Activated T-cell treated with anti-CD3 and anti-CD28 coated beads, Interleukin-2, amount 50 U/mL, for 72 hours (primary cell): ENCODE measurements around the gene ABCD3. TPM values are rescaled to one million over a fixed set of nuclear protein-coding genes. Genes with fewer than 3 reads are reported as not detected.

Experiments used
- ATAC-seq, 2 donors: fragments of 150-1000 bp; cut with Tn5 transposase; replicated peaks in 1 of 2; 2 replicates each; pipeline ENCODE4 v1.10.0; 2021; ENCODE audit warnings: moderate library complexity in 2 of 2, mild to moderate bottlenecking in 1 of 2
- DNase-seq, 2 donors: peaks; one replicate each; pipeline ENCODE4 v3.0.0; 2021 to 2022; ENCODE audit warnings: mixed read lengths in 1 of 2
- H3K27ac Mint-ChIP-seq: one replicate; pipeline ENCODE4 v1.8.0; 2022; ENCODE audit warnings: mild to moderate bottlenecking, moderate library complexity, mixed read lengths
- H3K27me3 Mint-ChIP-seq: one replicate; pipeline ENCODE4 v1.8.0; 2022; ENCODE audit warnings: low read depth, mixed read lengths
- H3K36me3 Mint-ChIP-seq, 2 donors: one replicate each; pipeline ENCODE4 v1.8.0; 2022; ENCODE audit warnings: mixed read lengths in 2 of 2, mild to moderate bottlenecking in 1 of 2; ENCODE audit not compliant: insufficient read depth in 2 of 2
- H3K4me1 Mint-ChIP-seq: one replicate; pipeline ENCODE4 v1.8.0; 2022; ENCODE audit warnings: low read depth, mixed read lengths
- H3K4me3 Mint-ChIP-seq, 2 donors: one replicate each; pipeline ENCODE4 v1.8.0; 2022; ENCODE audit warnings: mild to moderate bottlenecking in 2 of 2, mixed read lengths in 2 of 2, moderate library complexity in 2 of 2
- H3K9me3 Mint-ChIP-seq, 2 donors: one replicate each; pipeline ENCODE4 v1.8.0; 2022; ENCODE audit warnings: mixed read lengths in 2 of 2
- total RNA-seq, 2 donors: library from RNA; stranded (reverse); gene quantifications; one replicate each; pipeline ENCODE4 v1.2.3, GENCODE V29; 2022

The ABCD3 gene
- total RNA-seq, 2 donors from 2014 or later: 38.0 to 55.3 TPM

DNA sequence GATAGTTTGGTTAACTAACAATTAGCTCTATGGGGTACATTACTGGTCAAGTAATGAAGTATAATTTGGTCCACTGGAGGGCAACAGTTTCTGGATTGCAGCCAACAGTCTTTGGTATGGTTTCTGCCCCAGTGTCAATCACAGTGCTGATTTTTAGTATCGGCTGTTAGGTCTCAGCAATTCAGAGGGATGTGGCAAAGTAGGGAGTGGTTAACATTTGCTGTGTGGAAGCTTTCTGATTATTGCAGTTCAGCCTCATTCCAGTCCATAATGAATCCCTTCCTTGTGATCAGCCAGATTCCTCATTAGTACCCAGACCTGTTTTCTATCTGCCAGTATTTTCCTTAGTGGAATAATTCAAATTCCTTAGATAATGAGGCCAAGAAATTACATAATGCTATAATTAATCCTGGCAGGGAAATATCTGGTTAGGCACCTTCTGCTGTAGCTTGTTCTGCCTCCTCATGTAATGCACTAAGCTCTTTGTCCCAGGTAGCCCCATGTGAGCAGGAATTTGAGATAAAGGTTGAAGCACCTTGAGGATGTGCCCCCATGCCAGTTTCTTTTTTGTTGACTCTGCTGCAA, 109.3 kb downstream of the ABCD3 start:
- Mint-ChIP-seq H3K27ac (no peak overlapping the region), H3K36me3 (no peaks in the 10 kb centered on the region), H3K27me3 (no peaks in the 10 kb centered on the region), H3K4me1 (no peaks in the 10 kb centered on the region), H3K4me3 (no peak overlapping the region), H3K9me3 (no peaks in the 10 kb centered on the region)
- ATAC-seq: no peak
- no peak for DNase-seq

DNA sequence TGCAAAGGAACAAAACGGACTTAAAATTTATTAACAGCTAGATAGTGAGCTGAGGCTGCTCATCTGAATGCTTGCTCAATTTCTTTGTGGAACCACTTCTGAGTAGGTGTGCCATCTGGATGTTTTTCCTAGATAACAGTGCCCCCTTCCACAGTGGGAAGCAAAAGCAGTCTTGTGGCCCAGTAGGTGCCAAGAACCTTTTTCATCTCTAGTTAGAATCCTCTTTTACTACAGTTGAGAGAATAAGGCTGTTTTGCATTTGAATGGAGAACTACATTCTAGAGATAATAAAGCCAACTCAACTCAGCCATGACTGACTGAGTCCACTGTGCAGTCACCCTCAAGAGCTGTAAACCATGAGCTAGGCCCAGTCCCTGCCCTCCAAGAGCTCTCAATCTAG, 110.1 kb downstream of the ABCD3 start:
- no peak overlapping the region for H3K4me3 Mint-ChIP-seq
- no peak for DNase-seq
- H3K27me3 Mint-ChIP-seq: no peaks in the 10 kb centered on the region
- H3K9me3 Mint-ChIP-seq: no peaks in the 10 kb centered on the region
- H3K4me1 Mint-ChIP-seq: no peaks in the 10 kb centered on the region
- H3K36me3 Mint-ChIP-seq: no peaks in the 10 kb centered on the region
- no peak for ATAC-seq
- H3K27ac Mint-ChIP-seq: no peak overlapping the region

DNA sequence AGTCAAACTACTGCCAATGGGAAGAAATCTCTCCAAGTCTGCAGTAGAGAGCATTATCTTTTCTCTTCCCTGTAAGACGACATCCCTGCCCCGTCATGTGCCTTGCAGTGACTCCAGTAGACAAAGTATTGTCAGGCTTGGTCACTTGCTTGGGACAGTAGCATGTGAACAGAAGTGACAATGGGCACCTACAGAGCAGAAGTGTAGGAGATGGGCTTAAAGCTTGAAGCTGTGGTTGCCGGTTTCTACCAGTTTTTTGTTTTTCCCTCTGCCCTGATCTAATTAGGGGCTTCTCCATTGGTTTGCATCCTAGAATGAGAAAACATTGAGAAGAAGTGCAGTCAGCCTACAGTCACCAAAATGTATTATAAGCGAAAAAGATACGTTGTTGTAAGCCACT, 110.6 kb downstream of the ABCD3 start:
- no peak overlapping the region for H3K4me3 Mint-ChIP-seq
- no peak for ATAC-seq
- no peak overlapping the region for H3K27ac Mint-ChIP-seq
- no peaks in the 10 kb centered on the region for H3K36me3 Mint-ChIP-seq
- H3K4me1 Mint-ChIP-seq: no peaks in the 10 kb centered on the region
- H3K9me3 Mint-ChIP-seq: no peaks in the 10 kb centered on the region
- no peak for DNase-seq
- H3K27me3 Mint-ChIP-seq: no peaks in the 10 kb centered on the region

DNA sequence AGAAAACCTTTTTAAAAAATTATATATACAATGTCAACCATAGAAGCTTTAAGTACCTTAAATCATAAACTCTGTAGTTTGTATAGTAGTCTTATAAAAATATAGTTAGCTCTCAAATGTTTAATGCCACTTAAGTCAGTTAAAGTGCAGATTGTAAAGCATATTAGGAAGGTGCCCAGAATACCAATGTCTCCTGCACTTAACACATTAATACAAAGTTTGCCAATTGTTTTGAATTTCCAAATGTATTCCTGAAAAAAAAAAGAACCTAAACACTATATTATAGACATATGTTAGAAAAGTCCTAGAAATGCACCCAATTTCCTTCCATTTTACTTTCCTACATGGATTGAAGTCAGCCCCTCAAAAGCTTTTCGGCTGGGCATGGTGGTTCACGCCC, 111.2 kb downstream of the ABCD3 start:
- ATAC-seq: no peak
- Mint-ChIP-seq H3K36me3 (no peaks in the 10 kb centered on the region), H3K27ac (no peak overlapping the region), H3K27me3 (peaks cover 2% of the 10 kb centered on the region), H3K9me3 (no peaks in the 10 kb centered on the region), H3K4me1 (no peaks in the 10 kb centered on the region), H3K4me3 (no peak overlapping the region)
- no peak for DNase-seq

GRCh38 chr1:94530373-94530878, 112.2 kb downstream of the ABCD3 start:
- ATAC-seq: no peak
- no peak for DNase-seq
- H3K36me3 Mint-ChIP-seq: no peaks in the 10 kb centered on the region

DNA sequence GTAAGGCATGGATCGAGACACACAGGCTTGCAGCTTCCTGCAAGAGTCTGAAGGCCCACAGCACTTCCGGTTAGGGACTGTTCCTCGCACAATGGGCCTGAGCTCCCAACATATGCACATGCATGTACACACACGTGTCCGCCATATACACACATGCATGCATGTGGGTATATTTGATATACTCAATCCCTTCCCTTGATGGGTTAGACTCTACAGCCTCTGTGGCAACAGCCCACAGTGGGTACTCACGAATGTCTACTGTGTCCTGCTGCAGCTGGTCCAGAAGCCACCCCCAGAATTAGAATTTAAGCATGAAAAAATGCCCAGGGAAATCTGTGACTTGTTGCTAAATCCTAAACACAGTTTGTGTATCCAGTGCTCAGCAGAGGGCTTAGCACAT, 113.5 kb downstream of the ABCD3 start:
- no peak for ATAC-seq
- H3K27ac Mint-ChIP-seq: no peak overlapping the region
- no peaks in the 10 kb centered on the region for H3K9me3 Mint-ChIP-seq
- no peaks in the 10 kb centered on the region for H3K4me1 Mint-ChIP-seq
- H3K36me3 Mint-ChIP-seq: no peaks in the 10 kb centered on the region
- DNase-seq: no peak
- H3K27me3 Mint-ChIP-seq: peaks cover 20% of the 10 kb centered on the region
- H3K4me3 Mint-ChIP-seq: no peak overlapping the region

More at GRCh38 chr1:94530373-94530878, 112.2 kb downstream of the ABCD3 start:
- no peaks in the 10 kb centered on the region for H3K4me1 Mint-ChIP-seq
- H3K4me3 Mint-ChIP-seq: no peak overlapping the region
- peaks cover 9% of the 10 kb centered on the region for H3K27me3 Mint-ChIP-seq
- no peak overlapping the region for H3K27ac Mint-ChIP-seq
- no peaks in the 10 kb centered on the region for H3K9me3 Mint-ChIP-seq

GRCh38 chr1:94532077-94532476, 113.9 kb downstream of the ABCD3 start:
- DNase-seq (no peak), ATAC-seq (no peak)
- Mint-ChIP-seq H3K27ac (no peak overlapping the region), H3K4me1 (no peaks in the 10 kb centered on the region), H3K9me3 (no peaks in the 10 kb centered on the region), H3K27me3 (peaks cover 24% of the 10 kb centered on the region), H3K4me3 (no peak overlapping the region), H3K36me3 (no peaks in the 10 kb centered on the region)

DNA sequence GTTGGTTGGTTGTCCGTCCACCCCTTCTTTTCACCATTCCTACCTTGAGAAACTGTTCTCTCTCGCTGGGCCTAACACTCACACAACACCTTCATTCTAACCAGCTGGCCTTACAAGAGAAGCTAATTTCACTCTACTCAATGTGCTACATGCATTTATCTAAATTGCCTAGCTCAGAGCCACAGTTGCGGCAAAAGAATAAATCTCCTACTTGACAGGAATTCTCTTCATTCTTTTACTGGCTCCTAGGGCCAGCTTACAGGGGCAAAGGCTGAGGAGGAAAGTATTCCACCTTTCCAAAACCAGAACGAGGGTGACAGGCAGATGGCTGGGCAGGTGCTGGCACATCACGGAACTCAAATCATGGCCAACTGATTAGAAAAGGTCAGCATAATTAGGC, 116.9 kb downstream of the ABCD3 start:
- Mint-ChIP-seq H3K4me1 (peaks cover 1% of the 10 kb centered on the region), H3K4me3 (no peak overlapping the region), H3K9me3 (no peaks in the 10 kb centered on the region), H3K27me3 (peaks cover 43% of the 10 kb centered on the region), H3K27ac (no peak overlapping the region), H3K36me3 (no peaks in the 10 kb centered on the region)
- DNase-seq (no peak), ATAC-seq (no peak)

GRCh38 chr1:94535879-94536278, 117.7 kb downstream of the ABCD3 start:
- Mint-ChIP-seq H3K4me3 (no peak overlapping the region), H3K9me3 (no peaks in the 10 kb centered on the region)
- no peak for ATAC-seq

DNA sequence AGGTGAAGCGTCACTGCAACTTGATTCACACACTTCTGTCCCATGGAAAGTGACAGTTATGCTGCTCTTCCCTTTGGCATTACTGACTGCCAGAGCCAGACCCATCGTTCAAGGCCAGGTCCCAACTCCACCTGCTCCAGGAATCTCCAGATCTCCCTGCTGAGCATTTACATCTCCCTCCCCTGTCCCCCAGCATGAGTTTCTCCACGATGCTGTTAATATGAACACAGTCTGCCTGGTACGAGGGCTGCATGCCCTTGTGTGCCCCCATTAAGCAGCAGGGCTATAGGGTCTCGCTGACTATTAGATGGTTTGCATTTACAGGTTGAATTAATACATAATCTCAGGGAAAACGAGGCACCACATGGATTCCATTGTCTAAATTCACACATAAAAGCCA, 119.1 kb downstream of the ABCD3 start:
- ATAC-seq (no peak), DNase-seq (no peak)
- H3K4me3 Mint-ChIP-seq: no peak overlapping the region
- H3K27me3 Mint-ChIP-seq: peaks cover 58% of the 10 kb centered on the region
- no peaks in the 10 kb centered on the region for H3K9me3 Mint-ChIP-seq
- peaks cover 17% of the 10 kb centered on the region for H3K4me1 Mint-ChIP-seq
- H3K36me3 Mint-ChIP-seq: no peaks in the 10 kb centered on the region
- H3K27ac Mint-ChIP-seq: no peak overlapping the region

More at GRCh38 chr1:94535879-94536278, 117.7 kb downstream of the ABCD3 start:
- Mint-ChIP-seq H3K27me3 (peaks cover 51% of the 10 kb centered on the region), H3K36me3 (no peaks in the 10 kb centered on the region), H3K4me1 (peaks cover 9% of the 10 kb centered on the region), H3K27ac (no peak overlapping the region)
- DNase-seq: no peak

GRCh38 chr1:94538243-94538827, 120.1 kb downstream of the ABCD3 start:
- Mint-ChIP-seq H3K27me3 (peaks cover 69% of the 10 kb centered on the region), H3K4me3 (no peak overlapping the region), H3K27ac (no peak overlapping the region), H3K9me3 (no peaks in the 10 kb centered on the region), H3K4me1 (peaks cover 26% of the 10 kb centered on the region), H3K36me3 (no peaks in the 10 kb centered on the region)
- no peak for DNase-seq
- ATAC-seq: no peak

GRCh38 chr1:94539496-94539895, 121.3 kb downstream of the ABCD3 start:
- peaks cover 26% of the 10 kb centered on the region for H3K4me1 Mint-ChIP-seq
- peaks cover 78% of the 10 kb centered on the region for H3K27me3 Mint-ChIP-seq
- H3K36me3 Mint-ChIP-seq: no peaks in the 10 kb centered on the region
- no peak for ATAC-seq
- no peak overlapping the region for H3K27ac Mint-ChIP-seq
- no peaks in the 10 kb centered on the region for H3K9me3 Mint-ChIP-seq
- no peak overlapping the region for H3K4me3 Mint-ChIP-seq
- no peak for DNase-seq

DNA sequence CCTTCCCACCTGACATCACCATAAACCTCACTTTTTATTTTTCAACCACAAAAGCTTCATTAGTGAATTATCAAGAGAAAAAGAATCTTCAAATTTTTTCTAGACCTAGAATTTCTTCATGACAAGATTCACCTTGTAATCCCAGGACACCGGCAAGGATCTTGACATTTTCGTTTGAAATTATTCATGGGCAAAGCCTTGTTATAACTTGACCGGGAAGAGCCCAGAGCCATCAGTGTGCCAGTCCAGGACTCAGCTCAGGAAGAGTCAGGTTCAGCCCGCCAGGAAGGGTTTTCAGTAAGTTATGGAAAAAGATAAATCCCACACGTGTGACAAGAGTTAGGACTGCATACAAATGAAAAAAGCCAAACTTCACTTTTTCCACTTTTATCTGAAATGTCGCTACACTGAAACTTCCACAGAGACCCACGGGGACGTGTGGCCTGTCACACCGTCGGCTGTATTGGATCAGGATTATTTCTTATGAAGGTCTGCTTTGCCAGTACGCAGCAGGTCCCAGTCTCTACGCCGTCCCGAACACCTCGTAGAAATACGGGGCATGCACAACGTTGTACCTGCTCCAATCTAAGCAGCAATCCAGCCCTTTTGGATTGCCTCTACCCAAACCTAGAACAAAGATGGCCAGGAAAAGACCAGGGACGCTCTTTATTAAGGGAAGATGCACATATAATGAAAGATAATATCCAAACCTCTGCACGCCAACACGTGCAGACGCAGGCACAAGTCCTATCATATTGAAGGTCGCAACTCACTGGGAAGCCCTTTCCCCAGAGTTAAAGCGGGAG, 122.5 kb downstream of the ABCD3 start:
- Mint-ChIP-seq H3K27ac (no peak overlapping the region), H3K4me1 (peaks cover 26% of the 10 kb centered on the region), H3K36me3 (no peaks in the 10 kb centered on the region), H3K27me3 (peaks cover 80% of the 10 kb centered on the region), H3K9me3 (no peaks in the 10 kb centered on the region), H3K4me3 (peak overlapping the region; percentile 83 to 91)
- DNase-seq: no peak
- ATAC-seq: no peak
